ENCODE measurements around the gene EML6.

GRCh38 chr2:54836477-54836876 is 113.0 kb downstream of the EML6 start:
- TF ChIP-seq, protein P1, sequence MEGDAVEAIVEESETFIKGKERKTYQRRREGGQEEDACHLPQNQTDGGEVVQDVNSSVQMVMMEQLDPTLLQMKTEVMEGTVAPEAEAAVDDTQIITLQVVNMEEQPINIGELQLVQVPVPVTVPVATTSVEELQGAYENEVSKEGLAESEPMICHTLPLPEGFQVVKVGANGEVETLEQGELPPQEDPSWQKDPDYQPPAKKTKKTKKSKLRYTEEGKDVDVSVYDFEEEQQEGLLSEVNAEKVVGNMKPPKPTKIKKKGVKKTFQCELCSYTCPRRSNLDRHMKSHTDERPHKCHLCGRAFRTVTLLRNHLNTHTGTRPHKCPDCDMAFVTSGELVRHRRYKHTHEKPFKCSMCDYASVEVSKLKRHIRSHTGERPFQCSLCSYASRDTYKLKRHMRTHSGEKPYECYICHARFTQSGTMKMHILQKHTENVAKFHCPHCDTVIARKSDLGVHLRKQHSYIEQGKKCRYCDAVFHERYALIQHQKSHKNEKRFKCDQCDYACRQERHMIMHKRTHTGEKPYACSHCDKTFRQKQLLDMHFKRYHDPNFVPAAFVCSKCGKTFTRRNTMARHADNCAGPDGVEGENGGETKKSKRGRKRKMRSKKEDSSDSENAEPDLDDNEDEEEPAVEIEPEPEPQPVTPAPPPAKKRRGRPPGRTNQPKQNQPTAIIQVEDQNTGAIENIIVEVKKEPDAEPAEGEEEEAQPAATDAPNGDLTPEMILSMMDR (conservative IDR thresholded peaks at IDR 0.05 in 1 of 2, IDR thresholded peaks at IDR 0.05 in 1 of 2; ENCODE audit: low read depth in 1 of 2, low read length in 2 of 2): no peak
- no peak for TF ChIP-seq EZH2 (IDR thresholded peaks at IDR 0.05; ENCODE audit: low read length, missing control alignments)

Data from fibroblast of lung (primary cell).